Activated T-cell treated with anti-CD3 and anti-CD28 coated beads, Interleukin-2, amount 50 U/mL, for 24 hours (primary cell): ENCODE measurements around the gene HECTD2.
"Not testable (repeated sequence)": the region's sequence is repeated elsewhere in the genome, so short reads cannot be mapped to it uniquely, and the experiment has no call there.

Experiments
- DNase-seq: peaks from one replicate; pipeline ENCODE4 v3.0.0-alpha.2; 2020
- H3K27ac Mint-ChIP-seq: 2 replicates; pipeline ENCODE4 v1.8.0; 2020; ENCODE audit warnings: mild to moderate bottlenecking, mixed read lengths
- H3K27me3 Mint-ChIP-seq: 2 replicates; pipeline ENCODE4 v1.8.0; 2020; ENCODE audit warnings: mixed read lengths
- H3K36me3 Mint-ChIP-seq: 2 replicates; pipeline ENCODE4 v1.8.0; 2020; ENCODE audit warnings: low read depth, mixed read lengths
- H3K4me1 Mint-ChIP-seq: 2 replicates; pipeline ENCODE4 v1.8.0; 2020; ENCODE audit warnings: low read depth, mixed read lengths
- H3K4me3 Mint-ChIP-seq: 2 replicates; pipeline ENCODE4 v1.8.0; 2020; ENCODE audit warnings: mild to moderate bottlenecking, moderate library complexity, mixed read lengths
- H3K9me3 Mint-ChIP-seq: 2 replicates; pipeline ENCODE4 v1.8.0; 2020; ENCODE audit warnings: mixed read lengths

Gene HECTD2

GRCh38 chr10:91434041-91434440, 23.9 kb downstream of the HECTD2 start:
- DNase-seq: no peak
- no peak overlapping the region for H3K4me3 Mint-ChIP-seq
- peaks cover 8% of the 10 kb centered on the region for H3K4me1 Mint-ChIP-seq
- peaks cover 7% of the 10 kb centered on the region for H3K9me3 Mint-ChIP-seq
- H3K27me3 Mint-ChIP-seq: no peaks in the 10 kb centered on the region
- H3K36me3 Mint-ChIP-seq: peaks cover 14% of the 10 kb centered on the region
- H3K27ac Mint-ChIP-seq: no peak overlapping the region

GRCh38 chr10:91435241-91435640, 25.1 kb downstream of the HECTD2 start:
- no peak for DNase-seq
- Mint-ChIP-seq H3K4me3 (no peak overlapping the region), H3K36me3 (peaks cover 17% of the 10 kb centered on the region), H3K4me1 (peaks cover 8% of the 10 kb centered on the region), H3K27ac (no peak overlapping the region), H3K9me3 (peaks cover 7% of the 10 kb centered on the region), H3K27me3 (no peaks in the 10 kb centered on the region)

- not testable (repeated sequence) for H3K4me1 Mint-ChIP-seq, DNase-seq, H3K27ac Mint-ChIP-seq, H3K27me3 Mint-ChIP-seq, H3K9me3 Mint-ChIP-seq, H3K4me3 Mint-ChIP-seq
- peaks cover 17% of the 10 kb centered on the region for H3K36me3 Mint-ChIP-seq
These were observed 28.1 kb downstream of the HECTD2 start for GRCh38 chr10:91438228-91438627.

GRCh38 chr10:91444211-91445182, 34.4 kb downstream of the HECTD2 start:
- H3K36me3 Mint-ChIP-seq: peaks cover 19% of the 10 kb centered on the region
- no peak overlapping the region for H3K27ac Mint-ChIP-seq
- H3K9me3 Mint-ChIP-seq: peaks cover 10% of the 10 kb centered on the region
- H3K27me3 Mint-ChIP-seq: no peaks in the 10 kb centered on the region
- H3K4me3 Mint-ChIP-seq: no peak overlapping the region
- H3K4me1 Mint-ChIP-seq: no peaks in the 10 kb centered on the region
- no peak for DNase-seq

- no peaks in the 10 kb centered on the region for H3K4me1 Mint-ChIP-seq
- H3K27ac Mint-ChIP-seq: no peak overlapping the region
- no peak overlapping the region for H3K4me3 Mint-ChIP-seq
- no peak for DNase-seq
- peaks cover 48% of the 10 kb centered on the region for H3K9me3 Mint-ChIP-seq
- H3K36me3 Mint-ChIP-seq: peaks cover 12% of the 10 kb centered on the region
- H3K27me3 Mint-ChIP-seq: no peaks in the 10 kb centered on the region
These were observed 41.9 kb downstream of the HECTD2 start for GRCh38 chr10:91452063-91452462.

GRCh38 chr10:91453535-91453934, 43.4 kb downstream of the HECTD2 start:
- Mint-ChIP-seq H3K9me3 (peaks cover 48% of the 10 kb centered on the region), H3K27me3 (no peaks in the 10 kb centered on the region), H3K4me1 (no peaks in the 10 kb centered on the region), H3K27ac (no peak overlapping the region), H3K36me3 (peaks cover 12% of the 10 kb centered on the region), H3K4me3 (no peak overlapping the region)
- no peak for DNase-seq

GRCh38 chr10:91455135-91455534, 45.0 kb downstream of the HECTD2 start:
- H3K27ac Mint-ChIP-seq, H3K4me3 Mint-ChIP-seq, DNase-seq, H3K27me3 Mint-ChIP-seq, H3K4me1 Mint-ChIP-seq, H3K36me3 Mint-ChIP-seq: not testable (repeated sequence)
- peaks cover 35% of the 10 kb centered on the region for H3K9me3 Mint-ChIP-seq

GRCh38 chr10:91460681-91461080, 50.5 kb downstream of the HECTD2 start:
- Mint-ChIP-seq H3K4me1 (no peaks in the 10 kb centered on the region), H3K4me3 (no peak overlapping the region), H3K36me3 (peaks cover 23% of the 10 kb centered on the region), H3K27ac (no peak overlapping the region), H3K9me3 (no peaks in the 10 kb centered on the region), H3K27me3 (no peaks in the 10 kb centered on the region)
- no peak for DNase-seq

- Mint-ChIP-seq H3K4me3 (no peak overlapping the region), H3K27ac (no peak overlapping the region), H3K36me3 (peaks cover 35% of the 10 kb centered on the region)
These were observed 52.3 kb downstream of the HECTD2 start for GRCh38 chr10:91462423-91462822.

GRCh38 chr10:91464500-91464899, 54.4 kb downstream of the HECTD2 start:
- Mint-ChIP-seq H3K4me1 (no peaks in the 10 kb centered on the region), H3K27ac (no peak overlapping the region), H3K9me3 (peaks cover 9% of the 10 kb centered on the region), H3K27me3 (peaks cover 4% of the 10 kb centered on the region), H3K36me3 (peaks cover 43% of the 10 kb centered on the region), H3K4me3 (no peak overlapping the region)
- no peak for DNase-seq

More at GRCh38 chr10:91462423-91462822, 52.3 kb downstream of the HECTD2 start:
- no peak for DNase-seq
- Mint-ChIP-seq H3K27me3 (no peaks in the 10 kb centered on the region), H3K4me1 (no peaks in the 10 kb centered on the region), H3K9me3 (peaks cover 4% of the 10 kb centered on the region)

- no peak overlapping the region for H3K4me3 Mint-ChIP-seq
- no peaks in the 10 kb centered on the region for H3K4me1 Mint-ChIP-seq
- H3K9me3 Mint-ChIP-seq: peaks cover 12% of the 10 kb centered on the region
- H3K36me3 Mint-ChIP-seq: peaks cover 43% of the 10 kb centered on the region
- no peak overlapping the region for H3K27ac Mint-ChIP-seq
- DNase-seq: no peak
- H3K27me3 Mint-ChIP-seq: peaks cover 4% of the 10 kb centered on the region
These were observed 55.1 kb downstream of the HECTD2 start for GRCh38 chr10:91465261-91465660.

GRCh38 chr10:91467114-91467513, 57.0 kb downstream of the HECTD2 start:
- DNase-seq: no peak
- Mint-ChIP-seq H3K4me3 (no peak overlapping the region), H3K9me3 (peaks cover 19% of the 10 kb centered on the region), H3K27me3 (peaks cover 4% of the 10 kb centered on the region), H3K4me1 (no peaks in the 10 kb centered on the region), H3K36me3 (peaks cover 38% of the 10 kb centered on the region), H3K27ac (no peak overlapping the region)

- no peak for DNase-seq
- Mint-ChIP-seq H3K9me3 (peaks cover 18% of the 10 kb centered on the region), H3K27me3 (peaks cover 4% of the 10 kb centered on the region), H3K27ac (no peak overlapping the region), H3K4me3 (no peak overlapping the region), H3K4me1 (no peaks in the 10 kb centered on the region), H3K36me3 (peaks cover 14% of the 10 kb centered on the region)
These were observed 61.5 kb downstream of the HECTD2 start for GRCh38 chr10:91471602-91472001.

- Mint-ChIP-seq H3K9me3 (peaks cover 15% of the 10 kb centered on the region), H3K4me1 (no peaks in the 10 kb centered on the region), H3K36me3 (peaks cover 4% of the 10 kb centered on the region), H3K4me3 (no peak overlapping the region), H3K27me3 (peaks cover under 1% of the 10 kb centered on the region), H3K27ac (no peak overlapping the region)
- DNase-seq: no peak
These were observed 62.8 kb downstream of the HECTD2 start for GRCh38 chr10:91472911-91473310.

GRCh38 chr10:91474009-91474408, 63.9 kb downstream of the HECTD2 start:
- Mint-ChIP-seq H3K4me1 (no peaks in the 10 kb centered on the region), H3K4me3 (no peak overlapping the region), H3K27me3 (no peaks in the 10 kb centered on the region), H3K36me3 (no peaks in the 10 kb centered on the region), H3K9me3 (peaks cover 11% of the 10 kb centered on the region), H3K27ac (no peak overlapping the region)
- DNase-seq: no peak
